Lower leg skin (tissue), 4 donors: ENCODE results near the gene POLD4. TPM values are rescaled to one million over a fixed set of nuclear protein-coding genes. Genes with fewer than 3 reads are reported as not detected.

Experiments
- DNase-seq, 2 donors: peaks; one replicate each; pipeline ENCODE4 v3.0.0-alpha.2; 2019; ENCODE audit warnings: low spot score in 2 of 2
- H3K4me3 ChIP-seq: fragments of 200-600 bp; sonication (generic); 2 replicates; pipeline ENCODE4 v1.5.1; 2017; ENCODE audit warnings: mild to moderate bottlenecking, low read depth; ENCODE audit not compliant: poor library complexity, severe bottlenecking
- CTCF ChIP-seq, 3 donors: fragments of 450-650 bp; IDR thresholded peaks; one replicate each; pipeline ENCODE4 v1.5.1; 2016; ENCODE audit warnings: antibody characterized with exemption in 3 of 3, mild to moderate bottlenecking in 3 of 3, moderate library complexity in 2 of 3
- POLR2A ChIP-seq, 2 donors: fragments of 450-650 bp; IDR thresholded peaks; one replicate each; pipeline ENCODE4 v1.6.1; 2016 to 2017; ENCODE audit warnings: antibody characterized with exemption in 2 of 2, mild to moderate bottlenecking in 1 of 2, moderate library complexity in 1 of 2
- WGBS, 2 donors: methylation state at CpG; one replicate each; pipeline ENCODE4 v1.1.5; 2018; 5-methylcytosine and 5-hydroxymethylcytosine counted together
- intact Hi-C: fragments of 100-400 bp; cut with DNase I; formaldehyde crosslinking; loops from one replicate; pipeline ENCODE4 v1.15.0; 2023; ENCODE audit warnings: low total_unique reads
- total RNA-seq, 4 donors: library from RNA; depleted of rRNA; stranded (reverse); fragments of >200 nt; gene quantifications; one replicate each; pipeline ENCODE4 v1.1.0, GENCODE V29; 2016

POLD4 gene
- total RNA-seq, 4 donors from 2014 or later: 82.3 to 126 (median 86.4) TPM

- DNase-seq: no peak
- intact Hi-C loops: loop anchor here (10.0 kb wide), 1 partner anchor 109 kb away; the partner anchor contains the start of genes CDK2AP2 and PITPNM1
- H3K4me3 ChIP-seq: no peak overlapping the region
- TF ChIP-seq CTCF (IDR thresholded peaks at IDR 0.05) (no peak), POLR2A (IDR thresholded peaks at IDR 0.05) (no peak)
- WGBS, 2 donors: 69 to 81% methylated on average over 13 to 19 of the region's 19 CpGs
These were observed 42.4 kb upstream of the POLD4 start for GRCh38 chr11:67395555-67396258.

- WGBS, 2 donors: 86 to 89% methylated on average over 5 of the region's 5 CpGs
- no peak for DNase-seq
- intact Hi-C loops: loop anchor here (10.0 kb wide), 1 partner anchor 111 kb away; the partner anchor contains the start of genes CDK2AP2 and PITPNM1
- H3K4me3 ChIP-seq: no peak overlapping the region
- no peak for TF ChIP-seq POLR2A (IDR thresholded peaks at IDR 0.05)
These were observed 40.6 kb upstream of the POLD4 start for GRCh38 chr11:67393990-67394389.

- WGBS, 2 donors: 92% methylated on average over 18 of the region's 18 CpGs
- no peak overlapping the region for H3K4me3 ChIP-seq
- intact Hi-C loops: loop anchor here (10.0 kb wide), 1 partner anchor 111 kb away; the partner anchor contains the start of genes CDK2AP2 and PITPNM1
- DNase-seq: no peak
- TF ChIP-seq CTCF (IDR thresholded peaks at IDR 0.05) (no peak), POLR2A (IDR thresholded peaks at IDR 0.05) (no peak)
These were observed 40.1 kb upstream of the POLD4 start for GRCh38 chr11:67393437-67393836.

- peak overlapping the region; percentile 65 for H3K4me3 ChIP-seq
- TF ChIP-seq CTCF (IDR thresholded peaks at IDR 0.05): no peak
- TF ChIP-seq POLR2A (IDR thresholded peaks at IDR 0.05): no peak
- WGBS, 2 donors: 5 to 6% methylated on average over 28 to 31 of the region's 31 CpGs
- DNase-seq: no peak
- intact Hi-C loops: loop anchor here (10.0 kb wide), 1 partner anchor 113 kb away; the partner anchor contains the start of genes CDK2AP2 and PITPNM1
These were observed 38.9 kb upstream of the POLD4 start for GRCh38 chr11:67392183-67392715.

GRCh38 chr11:67391304-67392182, 38.2 kb upstream of the POLD4 start, which contains the start of gene RAD9A:
Gene RAD9A, plus strand, starts transcription at chr11:67391986. Its CDS starts 59 bp downstream, at chr11:67392045.
- intact Hi-C loops: loop anchor here (10.0 kb wide), 1 partner anchor 113 kb away; the partner anchor contains the start of genes CDK2AP2 and PITPNM1
- peak; percentile 92 to 99 for DNase-seq
- WGBS, 2 donors: 0% methylated on average over 28 to 48 of the region's 75 CpGs
- TF ChIP-seq CTCF (IDR thresholded peaks at IDR 0.05) (peak in 1 of 3 donors; percentile 5), POLR2A (IDR thresholded peaks at IDR 0.05) (no peak)
- peak within 1 kb of the TSS; percentile 65 for H3K4me3 ChIP-seq
